SK-N-MC (cell line): Measurements from ENCODE around the gene RAB3D.

Experiments
- DNase-seq: peaks from one replicate; pipeline ENCODE4 v3.0.0-alpha.2; 2011; ENCODE audit warnings: low read depth, low spot score
- H3K27ac ChIP-seq: fragments of 200-600 bp; sonication (generic); 2 replicates; pipeline ENCODE4 v1.5.1; 2016; ENCODE audit warnings: mixed run types
- H3K36me3 ChIP-seq: fragments of 200-600 bp; sonication (generic); 2 replicates; pipeline ENCODE4 v1.6.1; 2017; ENCODE audit warnings: antibody characterized with exemption, low read length, mixed read lengths; ENCODE audit not compliant: insufficient read depth
- H3K4me3 ChIP-seq: fragments of 200-600 bp; sonication (generic); 2 replicates; pipeline ENCODE4 v1.5.1; 2016
- H3K9ac ChIP-seq: fragments of 200-600 bp; sonication (generic); 2 replicates; pipeline ENCODE4 v1.8.0; 2017; ENCODE audit warnings: mixed run types, mixed read lengths; ENCODE audit not compliant: insufficient read length
- H3K9me3 ChIP-seq: fragments of 200-600 bp; sonication (generic); 2 replicates; pipeline ENCODE4 v1.6.1; 2017; ENCODE audit warnings: low read depth, mild to moderate bottlenecking, antibody characterized with exemption, low read length, moderate library complexity, mixed read lengths
- EZH2 ChIP-seq: fragments of 200-600 bp; sonication (generic); IDR thresholded peaks from one replicate; pipeline ENCODE4 v1.6.1; 2017; ENCODE audit warnings: antibody characterized with exemption
- FOXP2 ChIP-seq: optimal IDR thresholded peaks from 2 replicates; pipeline ENCODE3; 2011; ENCODE audit warnings: mild to moderate bottlenecking, moderate library complexity; ENCODE audit not compliant: insufficient read depth; ENCODE audit errors: extremely low read length, control extremely low read depth
- POLR2AphosphoS5 ChIP-seq: IDR thresholded peaks from 2 replicates; pipeline ENCODE4 v1.6.1; 2012; ENCODE audit warnings: mild to moderate bottlenecking, low read depth, low read length, borderline replicate concordance

Gene RAB3D

GRCh38 chr19:11370744-11371143, 31.3 kb upstream of the RAB3D start:
- Histone ChIP-seq H3K9me3 (no peaks in the 10 kb centered on the region), H3K4me3 (no peak overlapping the region), H3K9ac (no peak overlapping the region), H3K36me3 (no peaks in the 10 kb centered on the region), H3K27ac (no peak overlapping the region)
- DNase-seq: no peak
- TF ChIP-seq FOXP2 (no peak), POLR2AphosphoS5 (no peak), EZH2 (no peak)

GRCh38 chr19:11367528-11367927, 28.1 kb upstream of the RAB3D start:
- H3K27ac ChIP-seq: no peak overlapping the region
- H3K36me3 ChIP-seq: no peaks in the 10 kb centered on the region
- TF ChIP-seq EZH2: no peak
- no peak for TF ChIP-seq POLR2AphosphoS5
- TF ChIP-seq FOXP2: no peak
- DNase-seq: no peak
- H3K9ac ChIP-seq: no peak overlapping the region
- H3K9me3 ChIP-seq: no peaks in the 10 kb centered on the region
- H3K4me3 ChIP-seq: no peak overlapping the region

GRCh38 chr19:11365557-11366117, 26.2 kb upstream of the RAB3D start:
- DNase-seq: no peak
- Histone ChIP-seq H3K4me3 (no peak overlapping the region), H3K27ac (no peak overlapping the region), H3K36me3 (no peaks in the 10 kb centered on the region), H3K9ac (no peak overlapping the region), H3K9me3 (no peaks in the 10 kb centered on the region)
- no peak for TF ChIP-seq POLR2AphosphoS5
- TF ChIP-seq EZH2: no peak
- TF ChIP-seq FOXP2: no peak

- Histone ChIP-seq H3K27ac (no peak overlapping the region), H3K9me3 (no peaks in the 10 kb centered on the region), H3K9ac (no peak overlapping the region), H3K4me3 (no peak overlapping the region), H3K36me3 (no peaks in the 10 kb centered on the region)
- TF ChIP-seq EZH2 (no peak), FOXP2 (no peak), POLR2AphosphoS5 (no peak)
- no peak for DNase-seq
Observed at GRCh38 chr19:11364935-11365334, 25.5 kb upstream of the RAB3D start.

- no peaks in the 10 kb centered on the region for H3K9me3 ChIP-seq
- no peak overlapping the region for H3K27ac ChIP-seq
- no peak for DNase-seq
- no peak overlapping the region for H3K9ac ChIP-seq
- no peak overlapping the region for H3K4me3 ChIP-seq
- H3K36me3 ChIP-seq: no peaks in the 10 kb centered on the region
- TF ChIP-seq FOXP2 (no peak), EZH2 (no peak), POLR2AphosphoS5 (no peak)
Observed at GRCh38 chr19:11364296-11364904, 24.9 kb upstream of the RAB3D start.

GRCh38 chr19:11363881-11364280, 24.4 kb upstream of the RAB3D start:
- Histone ChIP-seq H3K36me3 (no peaks in the 10 kb centered on the region), H3K9ac (no peak overlapping the region), H3K27ac (no peak overlapping the region), H3K9me3 (no peaks in the 10 kb centered on the region), H3K4me3 (no peak overlapping the region)
- TF ChIP-seq FOXP2: no peak
- no peak for TF ChIP-seq POLR2AphosphoS5
- no peak for TF ChIP-seq EZH2
- DNase-seq: no peak

GRCh38 chr19:11361771-11362731, 22.6 kb upstream of the RAB3D start:
- no peak for DNase-seq
- no peak overlapping the region for H3K27ac ChIP-seq
- H3K4me3 ChIP-seq: no peak overlapping the region
- H3K36me3 ChIP-seq: no peaks in the 10 kb centered on the region
- no peak for TF ChIP-seq EZH2
- no peak for TF ChIP-seq FOXP2
- TF ChIP-seq POLR2AphosphoS5: no peak
- no peak overlapping the region for H3K9ac ChIP-seq
- no peaks in the 10 kb centered on the region for H3K9me3 ChIP-seq

GRCh38 chr19:11361037-11361770, 21.7 kb upstream of the RAB3D start:
- DNase-seq: no peak
- Histone ChIP-seq H3K36me3 (no peaks in the 10 kb centered on the region), H3K27ac (no peak overlapping the region), H3K9me3 (no peaks in the 10 kb centered on the region), H3K4me3 (no peak overlapping the region), H3K9ac (no peak overlapping the region)
- TF ChIP-seq FOXP2 (no peak), EZH2 (no peak), POLR2AphosphoS5 (no peak)
